GM12873 (cell line): ENCODE results near the gene NR6A1.

Source experiments
- CTCF ChIP-seq: IDR thresholded peaks from 2 replicates; pipeline ENCODE4 v1.5.1; 2012; ENCODE audit warnings: low read depth, mild to moderate bottlenecking, moderate library complexity, low read length, control low read depth; ENCODE audit not compliant: insufficient read depth; ENCODE audit errors: missing control alignments

Gene NR6A1

GRCh38 chr9:124676159-124676551 is 95.0 kb downstream of the NR6A1 start:
- no peak for TF ChIP-seq CTCF

DNA sequence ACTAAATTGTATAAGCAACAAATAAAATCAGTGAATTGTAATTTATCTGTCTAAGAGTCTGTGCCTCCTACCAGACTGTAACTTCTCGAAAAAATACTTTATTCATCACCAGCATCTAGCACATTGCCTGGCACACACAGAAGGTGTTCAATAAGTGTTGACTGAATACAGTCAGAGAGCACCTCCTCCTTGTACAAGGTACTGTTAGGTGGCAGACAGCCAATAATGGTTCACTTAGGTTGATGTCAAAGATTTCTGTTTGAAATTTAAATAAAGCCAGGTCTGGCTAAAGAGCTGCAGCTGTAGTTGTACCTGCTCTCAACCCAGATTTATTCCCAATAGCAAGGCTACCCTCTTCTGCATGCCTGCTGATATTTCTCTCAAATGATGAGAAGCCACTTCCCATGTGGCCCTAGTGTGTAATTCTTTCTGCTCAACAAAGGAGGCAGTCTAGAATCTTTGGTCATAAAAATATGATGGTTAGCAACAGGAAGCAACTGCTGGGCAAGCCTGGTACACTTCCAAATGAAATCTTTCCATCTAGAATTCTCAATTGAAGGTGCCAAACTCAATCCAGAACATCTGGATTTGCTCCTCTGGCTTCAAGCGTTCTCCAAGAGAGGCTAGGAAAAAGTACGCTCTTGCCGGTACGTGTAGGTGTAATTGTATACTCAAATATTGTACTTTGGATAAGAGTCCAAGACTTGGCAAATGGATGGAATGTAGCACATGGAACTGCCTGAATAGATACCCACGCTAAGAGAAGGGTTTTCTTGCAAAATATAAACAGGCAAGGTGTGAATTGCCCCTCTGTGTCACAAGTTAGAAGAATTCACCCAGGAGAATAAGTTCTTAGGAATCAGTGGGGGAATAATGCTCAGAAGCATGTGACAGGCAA is 95.6 kb downstream of the NR6A1 start:
- no peak for TF ChIP-seq CTCF

- no peak for TF ChIP-seq CTCF
Observed at GRCh38 chr9:124674651-124675050, 96.5 kb downstream of the NR6A1 start.

DNA sequence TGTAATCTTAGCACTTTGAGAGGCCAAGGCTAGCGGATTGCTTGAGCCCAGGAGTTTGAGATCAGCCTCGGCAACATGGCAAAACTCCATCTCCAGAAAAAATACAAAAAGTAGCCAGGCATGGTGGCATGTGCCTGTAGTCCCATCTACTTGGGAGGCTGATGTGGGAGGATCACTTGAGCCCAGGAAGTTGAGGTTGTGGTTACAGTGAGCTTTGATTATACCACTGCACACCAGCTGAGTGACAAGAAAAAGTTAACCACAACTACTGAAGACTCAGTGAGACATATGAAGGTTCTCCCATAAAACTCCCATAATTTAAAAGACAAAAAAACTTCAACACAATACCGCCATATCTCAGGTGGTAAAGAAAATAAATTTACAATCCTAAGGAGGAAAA is 98.0 kb downstream of the NR6A1 start:
- no peak for TF ChIP-seq CTCF

GRCh38 chr9:124671861-124672260 is 99.2 kb downstream of the NR6A1 start:
- no peak for TF ChIP-seq CTCF

DNA sequence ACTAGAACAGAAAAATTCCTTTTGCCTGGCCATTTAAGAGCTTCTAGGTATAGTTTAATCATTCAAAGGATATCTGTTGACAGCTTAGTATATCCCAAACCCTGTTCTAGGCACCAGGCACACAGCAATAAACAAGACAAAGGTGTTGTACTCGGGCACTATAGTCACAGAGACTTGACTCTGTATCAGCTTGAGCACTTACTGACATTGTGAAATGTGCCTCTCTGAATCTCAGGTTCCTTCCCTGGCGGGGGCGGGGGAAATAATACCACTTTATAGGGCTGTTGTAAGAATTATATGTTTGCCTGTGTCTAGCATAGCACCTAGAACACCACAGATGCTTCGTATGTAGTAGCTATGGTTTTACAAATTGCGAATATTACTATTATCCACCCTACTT is 104.5 kb downstream of the NR6A1 start:
- TF ChIP-seq CTCF: no peak

GRCh38 chr9:124665391-124666058 is 105.6 kb downstream of the NR6A1 start:
- no peak for TF ChIP-seq CTCF
